Stimulated activated CD4-positive, alpha-beta T cell treated with anti-CD3 and anti-CD28 coated beads, TNF-alpha, amount 100 ng/mL, for 48 hours (primary cell): ENCODE measurements around the gene TMPRSS11A.

ENCODE experiments used
- DNase-seq, 3 donors: peaks; one replicate each; pipeline ENCODE4 v3.0.0-alpha.2; 2020; ENCODE audit warnings: low read depth in 3 of 3

Gene TMPRSS11A

DNA sequence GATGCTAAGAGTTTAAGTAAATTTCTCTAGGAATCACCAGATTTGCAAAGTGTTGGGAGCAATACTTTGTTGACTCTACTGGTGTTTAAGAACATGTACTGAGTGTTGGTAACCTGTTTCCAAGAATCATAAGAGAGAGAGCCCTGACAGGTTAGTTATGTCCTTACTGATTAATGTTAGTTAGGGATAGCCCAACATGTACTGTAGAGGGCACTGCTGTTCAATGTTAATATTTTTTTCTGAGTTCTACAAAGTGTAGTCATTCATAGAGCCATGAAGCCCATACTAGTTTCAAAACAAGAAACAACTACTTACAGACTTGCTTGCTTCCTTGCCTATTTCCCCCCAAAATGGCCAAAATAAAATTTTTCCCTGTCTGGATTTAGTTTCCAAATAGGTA, 91.4 kb downstream of the TMPRSS11A start:
- DNase-seq, result no peak

DNA sequence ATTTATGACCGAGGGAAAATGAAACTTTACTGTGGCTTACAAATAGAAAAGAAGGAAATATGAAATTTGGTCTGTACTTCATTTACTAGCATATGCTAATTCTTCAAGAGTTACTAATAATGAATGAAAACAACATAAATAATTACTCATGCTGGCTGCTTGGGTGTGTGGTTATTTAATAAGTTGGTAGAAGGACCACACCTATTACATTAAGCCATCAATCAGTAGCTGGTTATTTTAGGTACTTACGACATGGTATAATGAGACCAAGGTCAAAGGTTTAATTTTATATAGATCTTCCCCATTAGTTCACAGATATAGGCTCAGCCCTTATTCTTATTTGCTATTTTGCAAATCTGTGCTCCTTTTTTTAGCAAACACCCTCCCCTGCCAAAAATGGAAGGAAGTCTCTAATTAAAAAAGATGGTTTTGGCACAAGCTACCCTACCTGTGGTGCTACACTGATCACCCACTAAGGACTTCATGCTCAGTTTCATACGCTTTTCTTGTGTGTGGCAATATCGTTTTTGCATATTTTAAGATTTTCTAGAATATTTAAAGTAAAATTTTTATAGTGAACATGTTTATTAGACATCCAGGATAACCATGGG, 93.6 kb downstream of the TMPRSS11A start:
- DNase-seq, result no peak

DNA sequence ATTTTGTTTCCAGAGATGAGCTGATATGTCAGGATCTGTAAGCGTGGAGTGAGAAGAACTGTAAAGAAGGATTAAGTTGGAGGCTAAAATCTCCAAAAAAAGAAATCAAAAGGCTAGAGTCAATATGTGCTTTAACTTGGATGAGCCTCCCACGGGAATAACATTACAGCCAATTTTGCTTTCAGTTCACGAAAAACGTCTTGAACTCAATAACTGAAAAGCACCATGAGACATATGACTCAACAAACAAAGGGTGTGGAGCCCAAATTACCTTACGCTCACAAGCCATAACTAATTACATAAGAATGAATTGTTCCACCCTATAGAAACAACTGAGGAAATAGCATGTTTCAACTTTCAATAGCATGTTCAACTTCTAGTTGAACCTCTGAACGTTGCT, 101.8 kb downstream of the TMPRSS11A start:
- no peak for DNase-seq
